ENCODE measurements around the gene CDK2AP2. TPM values are rescaled to one million over a fixed set of nuclear protein-coding genes. Genes with fewer than 3 reads are reported as not detected.

CDK2AP2 gene
- total RNA-seq, 2 donors from 2014 or later: 56.7 to 59.4 TPM

DNA sequence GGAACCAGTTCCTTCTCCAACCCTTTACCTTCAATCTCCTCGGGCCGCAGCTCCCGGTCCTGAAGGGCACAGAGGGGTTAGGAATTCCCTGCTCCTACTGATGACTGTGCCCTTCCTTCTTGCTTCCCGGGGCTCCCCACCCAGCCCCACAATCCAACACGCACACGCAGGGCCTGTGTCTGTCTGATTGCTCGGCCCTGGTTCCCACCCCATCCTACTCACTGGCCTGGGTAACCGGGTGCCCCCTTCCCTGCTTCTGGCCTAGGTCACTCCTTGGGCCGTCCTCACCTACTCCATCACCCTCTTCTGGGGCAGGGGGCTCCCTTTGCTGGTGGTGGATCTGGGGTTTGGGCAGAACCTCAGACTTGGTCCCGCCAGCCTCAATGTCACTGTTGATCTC, 14.0 kb upstream of the CDK2AP2 start:
- no peaks in the 10 kb centered on the region for H3K9me3 ChIP-seq
- H3K27me3 ChIP-seq: no peaks in the 10 kb centered on the region
- WGBS, 2 donors: 86 to 89% methylated on average over 10 of the region's 10 CpGs
- no peaks in the 10 kb centered on the region for H3K36me3 ChIP-seq (replicated peaks in 1 of 2; ENCODE audit: insufficient read depth in 1 of 2, low read depth in 2 of 2)
- no peak overlapping the region for H3K4me3 ChIP-seq
- DNase-seq: no peak
- H3K27ac ChIP-seq: no peak overlapping the region
- TF ChIP-seq, protein P1, sequence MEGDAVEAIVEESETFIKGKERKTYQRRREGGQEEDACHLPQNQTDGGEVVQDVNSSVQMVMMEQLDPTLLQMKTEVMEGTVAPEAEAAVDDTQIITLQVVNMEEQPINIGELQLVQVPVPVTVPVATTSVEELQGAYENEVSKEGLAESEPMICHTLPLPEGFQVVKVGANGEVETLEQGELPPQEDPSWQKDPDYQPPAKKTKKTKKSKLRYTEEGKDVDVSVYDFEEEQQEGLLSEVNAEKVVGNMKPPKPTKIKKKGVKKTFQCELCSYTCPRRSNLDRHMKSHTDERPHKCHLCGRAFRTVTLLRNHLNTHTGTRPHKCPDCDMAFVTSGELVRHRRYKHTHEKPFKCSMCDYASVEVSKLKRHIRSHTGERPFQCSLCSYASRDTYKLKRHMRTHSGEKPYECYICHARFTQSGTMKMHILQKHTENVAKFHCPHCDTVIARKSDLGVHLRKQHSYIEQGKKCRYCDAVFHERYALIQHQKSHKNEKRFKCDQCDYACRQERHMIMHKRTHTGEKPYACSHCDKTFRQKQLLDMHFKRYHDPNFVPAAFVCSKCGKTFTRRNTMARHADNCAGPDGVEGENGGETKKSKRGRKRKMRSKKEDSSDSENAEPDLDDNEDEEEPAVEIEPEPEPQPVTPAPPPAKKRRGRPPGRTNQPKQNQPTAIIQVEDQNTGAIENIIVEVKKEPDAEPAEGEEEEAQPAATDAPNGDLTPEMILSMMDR (IDR thresholded peaks at IDR 0.05): no peak
- no peak for TF ChIP-seq POLR2A (IDR thresholded peaks at IDR 0.05)
- no peak for ATAC-seq
- intact Hi-C loops (cut with DNase I): no loop called here
- peaks cover 14% of the 10 kb centered on the region for H3K4me1 ChIP-seq

- intact Hi-C loops (cut with DNase I): no loop called here
- Histone ChIP-seq H3K36me3 (replicated peaks in 1 of 2; ENCODE audit: insufficient read depth in 1 of 2, low read depth in 2 of 2) (no peaks in the 10 kb centered on the region), H3K27me3 (no peaks in the 10 kb centered on the region), H3K4me1 (peaks cover 12% of the 10 kb centered on the region), H3K27ac (no peak overlapping the region), H3K4me3 (no peak overlapping the region), H3K9me3 (no peaks in the 10 kb centered on the region)
- WGBS, 2 donors: 90 to 91% methylated on average over 14 to 16 of the region's 16 CpGs
- TF ChIP-seq, protein P1 (IDR thresholded peaks at IDR 0.05): no peak
- no peak for TF ChIP-seq POLR2A (IDR thresholded peaks at IDR 0.05)
- no peak for ATAC-seq
- DNase-seq: no peak
Observed at GRCh38 chr11:67520856-67521824, 13.2 kb upstream of the CDK2AP2 start.

- H3K27ac ChIP-seq: no peak overlapping the region
- H3K36me3 ChIP-seq (replicated peaks in 1 of 2; ENCODE audit: insufficient read depth in 1 of 2, low read depth in 2 of 2): no peaks in the 10 kb centered on the region
- no peaks in the 10 kb centered on the region for H3K9me3 ChIP-seq
- TF ChIP-seq, protein P1 (IDR thresholded peaks at IDR 0.05): no peak
- TF ChIP-seq POLR2A (IDR thresholded peaks at IDR 0.05): no peak
- DNase-seq: no peak
- 80 to 88% methylated on average over 18 to 32 of the region's 32 CpGs for WGBS, 2 donors
- no peak for ATAC-seq
- H3K4me1 ChIP-seq: no peaks in the 10 kb centered on the region
- intact Hi-C loops (cut with DNase I): no loop called here
- H3K27me3 ChIP-seq: no peaks in the 10 kb centered on the region
- no peak overlapping the region for H3K4me3 ChIP-seq
Observed at GRCh38 chr11:67519726-67520125, 11.8 kb upstream of the CDK2AP2 start.

- Histone ChIP-seq H3K9me3 (no peaks in the 10 kb centered on the region), H3K4me3 (no peak overlapping the region), H3K27me3 (no peaks in the 10 kb centered on the region), H3K4me1 (no peaks in the 10 kb centered on the region), H3K27ac (no peak overlapping the region), H3K36me3 (replicated peaks in 1 of 2; ENCODE audit: insufficient read depth in 1 of 2, low read depth in 2 of 2) (no peaks in the 10 kb centered on the region)
- DNase-seq (no peak), ATAC-seq (no peak)
- intact Hi-C loops (cut with DNase I): no loop called here
- TF ChIP-seq POLR2A (IDR thresholded peaks at IDR 0.05): no peak
- TF ChIP-seq, protein P1 (IDR thresholded peaks at IDR 0.05): no peak
- WGBS, 2 donors: 81 to 87% methylated on average over 7 to 10 of the region's 10 CpGs
Observed at GRCh38 chr11:67517784-67518552, 10.0 kb upstream of the CDK2AP2 start.

All from body of pancreas (tissue), 4 donors.